Erythroblast (primary cell): ENCODE measurements around the gene HGFAC.

Source experiments
- GATA1 ChIP-seq: IDR thresholded peaks from 2 replicates; pipeline ENCODE4 v1.6.1; 2011; ENCODE audit warnings: low read depth, mild to moderate bottlenecking, control low read depth, low read length, moderate library complexity
- POLR2A ChIP-seq: IDR thresholded peaks from 2 replicates; pipeline ENCODE4 v1.6.1; 2011; ENCODE audit warnings: mild to moderate bottlenecking, low read length

DNA sequence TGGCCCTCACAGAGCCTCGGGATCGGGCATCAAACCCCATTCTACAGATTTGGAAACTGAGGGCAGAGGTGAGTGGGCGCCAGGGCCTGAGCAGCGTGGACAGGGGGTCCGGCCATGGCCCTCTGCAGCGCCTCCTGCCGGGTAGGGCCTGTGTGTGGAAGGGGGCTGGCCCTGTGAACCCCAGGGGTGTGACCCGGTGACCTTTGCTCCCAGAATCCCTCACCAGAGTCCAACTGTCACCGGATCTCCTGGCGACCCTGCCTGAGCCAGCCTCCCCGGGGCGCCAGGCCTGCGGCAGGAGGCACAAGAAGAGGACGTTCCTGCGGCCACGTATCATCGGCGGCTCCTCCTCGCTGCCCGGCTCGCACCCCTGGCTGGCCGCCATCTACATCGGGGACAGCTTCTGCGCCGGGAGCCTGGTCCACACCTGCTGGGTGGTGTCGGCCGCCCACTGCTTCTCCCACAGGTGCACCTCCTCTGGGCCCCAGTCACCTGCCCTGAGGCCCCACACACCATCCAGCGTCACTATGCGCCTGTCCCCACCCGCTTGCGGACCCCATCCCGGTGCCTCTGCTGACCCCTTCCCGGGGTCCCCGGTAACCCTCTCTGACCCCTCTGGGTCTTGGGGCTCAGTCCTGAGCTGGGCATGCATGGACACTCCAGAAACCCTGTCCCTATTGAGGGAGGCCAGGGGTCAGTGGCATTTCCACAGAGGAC is 4.2 kb downstream of the HGFAC start:
- TF ChIP-seq POLR2A (no peak), GATA1 (no peak)
